Prostate gland (tissue), 2 donors: ENCODE data around the gene CD300E.

ENCODE experiments used
- POLR2A ChIP-seq: fragments of 450-650 bp; IDR thresholded peaks from one replicate; pipeline ENCODE4 v1.6.1; 2016; ENCODE audit warnings: antibody characterized with exemption, mild to moderate bottlenecking
- POLR2AphosphoS5 ChIP-seq: sonication (generic); formaldehyde crosslinking; IDR thresholded peaks from one replicate; pipeline ENCODE4 v1.6.1; 2017; ENCODE audit warnings: antibody characterized with exemption
- TF ChIP-seq, protein P1 (sequence below), 4 experiments: fragments of 200-600 bp in 2 of 4; fragments of 450-650 bp in 2 of 4; sonication (generic) in 2 of 4; IDR thresholded peaks; 1 replicate in 3 of 4; 2 replicates in 1 of 4; pipeline ENCODE4 v1.5.1; 2016 to 2019; ENCODE audit warnings: antibody characterized with exemption in 4 of 4, mild to moderate bottlenecking in 2 of 4, moderate library complexity in 2 of 4

DNA sequence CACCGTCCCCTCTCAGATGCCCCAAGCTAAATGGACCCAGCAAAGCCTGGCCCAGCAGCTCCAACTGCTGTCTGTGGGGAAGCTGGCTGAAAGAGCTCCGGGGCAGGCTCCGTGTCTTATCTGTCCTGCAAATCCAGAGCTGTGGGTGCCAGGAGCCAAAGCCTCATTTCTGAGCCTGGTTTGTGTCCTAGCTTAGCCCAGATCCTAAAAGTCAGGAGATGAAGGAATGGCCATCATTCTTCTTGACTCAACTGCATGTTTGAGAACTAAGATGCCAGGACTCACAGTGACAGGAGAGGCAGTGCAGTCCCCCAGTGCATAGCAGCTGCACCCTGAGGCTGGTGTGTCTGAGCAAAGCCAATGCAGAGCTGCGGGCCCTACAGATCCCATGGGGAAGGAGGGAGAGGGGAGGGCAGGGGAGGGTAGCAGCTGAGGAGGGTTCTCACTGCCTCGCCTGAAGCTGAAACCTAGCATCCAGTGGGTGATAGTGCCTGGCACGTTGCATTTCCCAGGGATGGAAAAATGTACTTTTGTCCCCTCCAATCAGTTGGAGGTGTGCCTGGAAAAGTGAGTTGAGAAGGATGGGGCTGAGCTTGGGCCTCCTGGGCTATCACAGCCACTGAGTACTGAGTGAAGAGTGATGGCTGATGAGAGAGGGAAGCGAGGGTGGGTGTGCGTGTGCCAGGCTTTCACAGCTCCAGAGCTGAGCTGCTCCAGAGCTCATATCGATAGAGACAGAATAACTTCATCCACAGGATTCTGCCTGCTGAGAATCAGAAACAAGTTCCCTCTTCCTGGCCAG lies 24.5 kb upstream of the CD300E start:
- TF ChIP-seq, protein P1, sequence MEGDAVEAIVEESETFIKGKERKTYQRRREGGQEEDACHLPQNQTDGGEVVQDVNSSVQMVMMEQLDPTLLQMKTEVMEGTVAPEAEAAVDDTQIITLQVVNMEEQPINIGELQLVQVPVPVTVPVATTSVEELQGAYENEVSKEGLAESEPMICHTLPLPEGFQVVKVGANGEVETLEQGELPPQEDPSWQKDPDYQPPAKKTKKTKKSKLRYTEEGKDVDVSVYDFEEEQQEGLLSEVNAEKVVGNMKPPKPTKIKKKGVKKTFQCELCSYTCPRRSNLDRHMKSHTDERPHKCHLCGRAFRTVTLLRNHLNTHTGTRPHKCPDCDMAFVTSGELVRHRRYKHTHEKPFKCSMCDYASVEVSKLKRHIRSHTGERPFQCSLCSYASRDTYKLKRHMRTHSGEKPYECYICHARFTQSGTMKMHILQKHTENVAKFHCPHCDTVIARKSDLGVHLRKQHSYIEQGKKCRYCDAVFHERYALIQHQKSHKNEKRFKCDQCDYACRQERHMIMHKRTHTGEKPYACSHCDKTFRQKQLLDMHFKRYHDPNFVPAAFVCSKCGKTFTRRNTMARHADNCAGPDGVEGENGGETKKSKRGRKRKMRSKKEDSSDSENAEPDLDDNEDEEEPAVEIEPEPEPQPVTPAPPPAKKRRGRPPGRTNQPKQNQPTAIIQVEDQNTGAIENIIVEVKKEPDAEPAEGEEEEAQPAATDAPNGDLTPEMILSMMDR (IDR thresholded peaks at IDR 0.05), result no peak
- TF ChIP-seq POLR2A (no peak), POLR2AphosphoS5 (no peak)
